Breast epithelium (tissue), 3 donors: ENCODE measurements around the gene TNRC18.

Experiments
- CTCF ChIP-seq, 3 donors: fragments of 450-650 bp; IDR thresholded peaks; one replicate each; pipeline ENCODE4 v1.5.1; 2016 to 2017; ENCODE audit warnings: antibody characterized with exemption in 3 of 3, mild to moderate bottlenecking in 3 of 3, moderate library complexity in 3 of 3
- POLR2A ChIP-seq: fragments of 450-650 bp; IDR thresholded peaks from one replicate; pipeline ENCODE4 v1.6.1; 2016; ENCODE audit warnings: antibody characterized with exemption, mild to moderate bottlenecking, moderate library complexity

DNA sequence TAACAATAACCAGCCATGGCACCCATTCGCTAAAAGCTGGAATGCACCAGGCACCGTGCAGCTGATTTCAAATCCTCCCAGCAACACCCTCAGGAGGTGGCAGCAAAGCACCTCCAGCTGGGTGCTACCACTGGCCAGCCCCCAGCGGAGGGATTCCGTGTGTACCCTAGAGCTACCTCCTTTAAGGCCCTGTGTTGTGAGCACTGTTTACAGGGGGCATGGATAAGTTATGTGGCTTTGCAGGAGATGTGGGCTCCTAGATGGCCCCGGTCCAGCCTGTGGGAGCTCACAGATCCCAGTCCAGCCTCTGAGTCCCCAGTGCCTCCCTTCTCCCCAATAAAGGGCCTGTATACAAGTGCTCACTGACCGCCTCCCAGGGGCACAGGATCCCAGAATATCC, 27.1 kb downstream of the TNRC18 start:
- TF ChIP-seq POLR2A (no peak), CTCF (IDR thresholded peaks at IDR 0.05) (no peak)
